NCI-H2029 (cell line): ENCODE results near the gene TRPC4.

Source experiments
- DNase-seq: peaks from one replicate; lab custom pipeline; 2025; lab: John Stamatoyannopoulos, UW

Gene TRPC4

GRCh38 chr13:37657134-37657533 lies 212.4 kb downstream of the TRPC4 start:
- DNase-seq: no peak

GRCh38 chr13:37656247-37656940 lies 213.2 kb downstream of the TRPC4 start:
- DNase-seq: no peak

GRCh38 chr13:37652596-37652995 lies 217.0 kb downstream of the TRPC4 start:
- DNase-seq: no peak

- no peak for DNase-seq
Measured at GRCh38 chr13:37651891-37652290, 217.7 kb downstream of the TRPC4 start.

GRCh38 chr13:37648609-37649008 lies 221.0 kb downstream of the TRPC4 start:
- DNase-seq: no peak

GRCh38 chr13:37647031-37647650 lies 222.4 kb downstream of the TRPC4 start:
- no peak for DNase-seq

- no peak for DNase-seq
Measured at GRCh38 chr13:37646531-37646930, 223.0 kb downstream of the TRPC4 start.

GRCh38 chr13:37645181-37645740 lies 224.3 kb downstream of the TRPC4 start:
- DNase-seq: no peak

- DNase-seq: no peak
Measured at GRCh38 chr13:37641391-37641790, 228.2 kb downstream of the TRPC4 start.

- no peak for DNase-seq
Measured at GRCh38 chr13:37640499-37640898, 229.1 kb downstream of the TRPC4 start.

- no peak for DNase-seq
Measured at GRCh38 chr13:37636701-37637100, 232.9 kb downstream of the TRPC4 start.

GRCh38 chr13:37632294-37632693 lies 237.3 kb downstream of the TRPC4 start:
- DNase-seq: no peak

- peak; percentile 39 for DNase-seq
Measured at GRCh38 chr13:37627428-37627827, 242.1 kb downstream of the TRPC4 start.

GRCh38 chr13:37621811-37622361 lies 247.7 kb downstream of the TRPC4 start:
- DNase-seq: no peak

- DNase-seq: no peak
Measured at GRCh38 chr13:37618554-37618953, 251.0 kb downstream of the TRPC4 start.

GRCh38 chr13:37617173-37617572 lies 252.4 kb downstream of the TRPC4 start:
- no peak for DNase-seq

- no peak for DNase-seq
Measured at GRCh38 chr13:37616131-37616530, 253.4 kb downstream of the TRPC4 start.

GRCh38 chr13:37615276-37615675 lies 254.3 kb downstream of the TRPC4 start:
- no peak for DNase-seq

GRCh38 chr13:37613638-37614037 lies 255.9 kb downstream of the TRPC4 start:
- no peak for DNase-seq

GRCh38 chr13:37613236-37613635 lies 256.3 kb downstream of the TRPC4 start:
- DNase-seq: no peak

GRCh38 chr13:37608750-37609339 lies 260.7 kb downstream of the TRPC4 start:
- no peak for DNase-seq

- no peak for DNase-seq
Measured at GRCh38 chr13:37602733-37603381, 266.7 kb downstream of the TRPC4 start.
